Measurements from ENCODE around the gene LARP7.

LARP7 gene

GRCh38 chr4:112646632-112647537 lies 9.9 kb downstream of the LARP7 start:
- no peak for TF ChIP-seq GATA2 (IDR thresholded peaks at IDR 0.05; ENCODE audit: low read depth, low read length)
- TF ChIP-seq GATA3 (IDR thresholded peaks at IDR 0.05; ENCODE audit: low read depth, low read length): no peak

GRCh38 chr4:112647785-112648184 lies 10.8 kb downstream of the LARP7 start:
- TF ChIP-seq GATA3 (IDR thresholded peaks at IDR 0.05; ENCODE audit: low read depth, low read length): no peak
- no peak for TF ChIP-seq GATA2 (IDR thresholded peaks at IDR 0.05; ENCODE audit: low read depth, low read length)

- no peak for TF ChIP-seq GATA3 (IDR thresholded peaks at IDR 0.05; ENCODE audit: low read depth, low read length)
- TF ChIP-seq GATA2 (IDR thresholded peaks at IDR 0.05; ENCODE audit: low read depth, low read length): no peak
Measured at GRCh38 chr4:112648263-112649054, 11.5 kb downstream of the LARP7 start.

GRCh38 chr4:112649055-112649408 lies 12.1 kb downstream of the LARP7 start:
- TF ChIP-seq GATA3 (IDR thresholded peaks at IDR 0.05; ENCODE audit: low read depth, low read length): no peak
- TF ChIP-seq GATA2 (IDR thresholded peaks at IDR 0.05; ENCODE audit: low read depth, low read length): no peak

GRCh38 chr4:112650332-112650731 lies 13.4 kb downstream of the LARP7 start:
- no peak for TF ChIP-seq GATA3 (IDR thresholded peaks at IDR 0.05; ENCODE audit: low read depth, low read length)

GRCh38 chr4:112651641-112652040 lies 14.7 kb downstream of the LARP7 start:
- TF ChIP-seq GATA3 (IDR thresholded peaks at IDR 0.05; ENCODE audit: low read depth, low read length) (no peak), GATA2 (IDR thresholded peaks at IDR 0.05; ENCODE audit: low read depth, low read length) (no peak)

- TF ChIP-seq GATA3 (IDR thresholded peaks at IDR 0.05; ENCODE audit: low read depth, low read length): no peak
- no peak for TF ChIP-seq GATA2 (IDR thresholded peaks at IDR 0.05; ENCODE audit: low read depth, low read length)
Measured at GRCh38 chr4:112652216-112652615, 15.3 kb downstream of the LARP7 start.

- no peak for TF ChIP-seq GATA2 (IDR thresholded peaks at IDR 0.05; ENCODE audit: low read depth, low read length)
- no peak for TF ChIP-seq GATA3 (IDR thresholded peaks at IDR 0.05; ENCODE audit: low read depth, low read length)
Measured at GRCh38 chr4:112655270-112655669, 18.3 kb downstream of the LARP7 start.

- TF ChIP-seq GATA2 (IDR thresholded peaks at IDR 0.05; ENCODE audit: low read depth, low read length): no peak
- TF ChIP-seq GATA3 (IDR thresholded peaks at IDR 0.05; ENCODE audit: low read depth, low read length): no peak
Measured at GRCh38 chr4:112664611-112665010, 27.7 kb downstream of the LARP7 start.

GRCh38 chr4:112668131-112668530 lies 31.2 kb downstream of the LARP7 start:
- no peak for TF ChIP-seq GATA3 (IDR thresholded peaks at IDR 0.05; ENCODE audit: low read depth, low read length)
- no peak for TF ChIP-seq GATA2 (IDR thresholded peaks at IDR 0.05; ENCODE audit: low read depth, low read length)

GRCh38 chr4:112673076-112673475 lies 36.1 kb downstream of the LARP7 start:
- no peak for TF ChIP-seq GATA2 (IDR thresholded peaks at IDR 0.05; ENCODE audit: low read depth, low read length)
- TF ChIP-seq GATA3 (IDR thresholded peaks at IDR 0.05; ENCODE audit: low read depth, low read length): no peak

GRCh38 chr4:112673686-112674085 lies 36.7 kb downstream of the LARP7 start:
- TF ChIP-seq GATA2 (IDR thresholded peaks at IDR 0.05; ENCODE audit: low read depth, low read length): no peak
- TF ChIP-seq GATA3 (IDR thresholded peaks at IDR 0.05; ENCODE audit: low read depth, low read length): no peak

GRCh38 chr4:112674376-112674775 lies 37.4 kb downstream of the LARP7 start:
- TF ChIP-seq GATA3 (IDR thresholded peaks at IDR 0.05; ENCODE audit: low read depth, low read length): no peak
- no peak for TF ChIP-seq GATA2 (IDR thresholded peaks at IDR 0.05; ENCODE audit: low read depth, low read length)

GRCh38 chr4:112677519-112678091 lies 40.7 kb downstream of the LARP7 start:
- TF ChIP-seq GATA2 (IDR thresholded peaks at IDR 0.05; ENCODE audit: low read depth, low read length) (no peak), GATA3 (IDR thresholded peaks at IDR 0.05; ENCODE audit: low read depth, low read length) (no peak)

Data from SH-SY5Y (cell line).